ENCODE results near the gene ZDHHC11.
"Not testable (repeated sequence)": the region's sequence is repeated elsewhere in the genome, so short reads cannot be mapped to it uniquely, and the experiment has no call there.

DNA sequence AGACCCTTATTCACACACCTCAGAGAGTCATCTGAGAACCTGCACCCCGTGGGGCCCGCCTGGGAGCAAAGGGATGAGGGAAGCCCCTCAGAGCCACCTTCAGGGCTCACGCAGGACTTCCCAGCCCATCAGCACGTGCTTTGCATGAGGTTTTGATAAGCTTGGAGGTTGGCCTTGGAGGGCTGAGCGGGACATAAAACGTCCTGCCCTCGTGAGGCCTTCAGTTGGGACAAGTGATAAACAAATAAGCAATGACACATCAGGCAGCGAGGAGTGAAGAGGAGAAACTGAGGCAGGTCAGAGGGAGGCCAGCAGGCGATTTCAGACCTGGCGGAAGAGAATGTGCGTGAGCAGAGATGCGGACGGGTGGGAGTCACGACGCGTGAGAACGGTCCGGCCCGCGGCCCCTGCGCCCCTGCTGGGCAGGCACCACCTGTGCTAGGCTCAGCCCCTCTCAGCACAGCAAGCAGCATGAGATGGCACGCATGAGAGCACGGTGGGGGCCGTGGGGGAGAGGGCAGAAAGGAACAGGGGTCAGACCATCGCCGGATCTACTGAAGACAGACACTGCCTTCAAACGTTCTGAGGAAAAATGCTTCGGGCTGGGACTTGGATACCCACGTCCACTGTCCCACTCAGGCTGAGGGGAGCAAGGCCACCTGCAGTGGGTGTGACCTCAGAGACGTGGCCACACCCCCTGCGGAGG, 78.8 kb downstream of the ZDHHC11 start:
- TF ChIP-seq, protein P1, sequence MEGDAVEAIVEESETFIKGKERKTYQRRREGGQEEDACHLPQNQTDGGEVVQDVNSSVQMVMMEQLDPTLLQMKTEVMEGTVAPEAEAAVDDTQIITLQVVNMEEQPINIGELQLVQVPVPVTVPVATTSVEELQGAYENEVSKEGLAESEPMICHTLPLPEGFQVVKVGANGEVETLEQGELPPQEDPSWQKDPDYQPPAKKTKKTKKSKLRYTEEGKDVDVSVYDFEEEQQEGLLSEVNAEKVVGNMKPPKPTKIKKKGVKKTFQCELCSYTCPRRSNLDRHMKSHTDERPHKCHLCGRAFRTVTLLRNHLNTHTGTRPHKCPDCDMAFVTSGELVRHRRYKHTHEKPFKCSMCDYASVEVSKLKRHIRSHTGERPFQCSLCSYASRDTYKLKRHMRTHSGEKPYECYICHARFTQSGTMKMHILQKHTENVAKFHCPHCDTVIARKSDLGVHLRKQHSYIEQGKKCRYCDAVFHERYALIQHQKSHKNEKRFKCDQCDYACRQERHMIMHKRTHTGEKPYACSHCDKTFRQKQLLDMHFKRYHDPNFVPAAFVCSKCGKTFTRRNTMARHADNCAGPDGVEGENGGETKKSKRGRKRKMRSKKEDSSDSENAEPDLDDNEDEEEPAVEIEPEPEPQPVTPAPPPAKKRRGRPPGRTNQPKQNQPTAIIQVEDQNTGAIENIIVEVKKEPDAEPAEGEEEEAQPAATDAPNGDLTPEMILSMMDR (IDR thresholded peaks at IDR 0.05) = not testable (repeated sequence)
- not testable (repeated sequence) for TF ChIP-seq POLR2A (IDR thresholded peaks at IDR 0.05)
